HEK293T (cell line): ENCODE measurements around the gene ITGB2.

Source experiments
- ARNT ChIP-seq: fragments of 450-650 bp; IDR thresholded peaks from 2 replicates; pipeline ENCODE4 v1.6.1; 2017; ENCODE audit warnings: mild to moderate bottlenecking
- BHLHE40 ChIP-seq: fragments of 450-650 bp; IDR thresholded peaks from 2 replicates; pipeline ENCODE4 v1.6.1; 2016; ENCODE audit warnings: mild to moderate bottlenecking, moderate library complexity, borderline replicate concordance
- CTBP1 ChIP-seq: fragments of 450-650 bp; IDR thresholded peaks from 2 replicates; pipeline ENCODE4 v1.6.1; 2016; ENCODE audit warnings: borderline replicate concordance
- FOXA1 ChIP-seq: fragments of 450-650 bp; IDR thresholded peaks from 2 replicates; pipeline ENCODE4 v1.6.1; 2016; ENCODE audit warnings: mild to moderate bottlenecking
- FOXK2 ChIP-seq: fragments of 450-650 bp; IDR thresholded peaks from 2 replicates; pipeline ENCODE4 v1.6.1; 2016; ENCODE audit warnings: mild to moderate bottlenecking
- FOXM1 ChIP-seq: fragments of 450-650 bp; IDR thresholded peaks from 2 replicates; pipeline ENCODE4 v1.6.1; 2017; ENCODE audit warnings: mild to moderate bottlenecking, borderline replicate concordance
- L3MBTL2 ChIP-seq: fragments of 450-650 bp; conservative IDR thresholded peaks from 2 replicates; pipeline ENCODE4 v1.6.1; 2016; ENCODE audit warnings: mild to moderate bottlenecking
- NFRKB ChIP-seq: fragments of 450-650 bp; IDR thresholded peaks from 2 replicates; pipeline ENCODE4 v1.6.1; 2016; ENCODE audit warnings: mild to moderate bottlenecking, moderate library complexity
- SP1 ChIP-seq: fragments of 450-650 bp; IDR thresholded peaks from 2 replicates; pipeline ENCODE4 v1.6.1; 2017
- SUZ12 ChIP-seq: fragments of 450-650 bp; IDR thresholded peaks from 2 replicates; pipeline ENCODE4 v1.6.1; 2016; ENCODE audit warnings: mild to moderate bottlenecking
- TARDBP ChIP-seq: fragments of 450-650 bp; IDR thresholded peaks from 2 replicates; pipeline ENCODE4 v1.6.1; 2016
- TF ChIP-seq, protein P1 (sequence below): fragments of 450-650 bp; IDR thresholded peaks from 2 replicates; pipeline ENCODE4 v1.6.1; 2016

DNA sequence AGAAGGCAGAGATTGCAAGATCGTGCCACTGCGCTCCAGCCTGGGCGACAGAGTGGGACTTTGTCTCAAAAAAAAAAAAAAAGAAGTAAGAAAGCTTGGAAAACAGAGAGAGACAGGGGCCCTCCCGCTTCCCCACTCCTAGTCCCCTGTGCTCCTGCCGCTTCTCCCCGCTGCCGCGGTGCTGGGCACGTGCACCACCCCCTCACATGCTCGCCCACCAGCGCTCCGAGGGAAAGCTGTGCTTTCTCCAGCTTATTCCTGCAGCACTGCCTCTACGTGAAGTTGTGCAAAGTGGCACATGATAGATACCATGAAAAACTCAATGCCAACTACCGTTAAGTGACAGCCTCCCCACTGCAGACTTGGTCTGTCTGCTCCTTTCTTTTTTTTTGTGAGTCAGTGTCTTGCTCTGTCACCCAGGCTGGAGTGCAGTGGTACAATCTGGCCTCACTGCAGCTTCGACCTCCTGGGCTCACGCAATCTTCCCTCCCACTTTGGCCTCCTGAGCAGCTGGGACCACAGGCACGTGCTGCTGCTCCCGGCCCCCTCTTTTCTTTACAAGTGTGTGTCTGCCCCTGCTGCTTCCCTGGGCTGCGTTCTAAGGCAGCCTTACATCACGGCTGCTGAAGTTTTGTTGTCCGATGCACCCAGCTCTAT, 34.6 kb upstream of the ITGB2 start:
- TF ChIP-seq TARDBP: no peak
- no peak for TF ChIP-seq NFRKB
- no peak for TF ChIP-seq SP1
- TF ChIP-seq FOXK2: no peak
- no peak for TF ChIP-seq FOXA1
- TF ChIP-seq BHLHE40: no peak
- no peak for TF ChIP-seq ARNT
- no peak for TF ChIP-seq FOXM1
- TF ChIP-seq CTBP1: no peak
- no peak for TF ChIP-seq SUZ12
- TF ChIP-seq, protein P1, sequence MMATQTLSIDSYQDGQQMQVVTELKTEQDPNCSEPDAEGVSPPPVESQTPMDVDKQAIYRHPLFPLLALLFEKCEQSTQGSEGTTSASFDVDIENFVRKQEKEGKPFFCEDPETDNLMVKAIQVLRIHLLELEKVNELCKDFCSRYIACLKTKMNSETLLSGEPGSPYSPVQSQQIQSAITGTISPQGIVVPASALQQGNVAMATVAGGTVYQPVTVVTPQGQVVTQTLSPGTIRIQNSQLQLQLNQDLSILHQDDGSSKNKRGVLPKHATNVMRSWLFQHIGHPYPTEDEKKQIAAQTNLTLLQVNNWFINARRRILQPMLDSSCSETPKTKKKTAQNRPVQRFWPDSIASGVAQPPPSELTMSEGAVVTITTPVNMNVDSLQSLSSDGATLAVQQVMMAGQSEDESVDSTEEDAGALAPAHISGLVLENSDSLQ: no peak
- TF ChIP-seq L3MBTL2: no peak
